HG03378 (cell line): Measurements from ENCODE around the gene BCL2L15.
"Not testable (repeated sequence)": the region's sequence is repeated elsewhere in the genome, so short reads cannot be mapped to it uniquely, and the experiment has no call there.

Experiments used
- ATAC-seq: cut with Tn5 transposase; IDR thresholded peaks from one replicate; pipeline ENCODE4 v1.9.1; 2021; ENCODE audit warnings: mild to moderate bottlenecking, moderate library complexity; ENCODE audit not compliant: unreplicated experiment

Gene BCL2L15

DNA sequence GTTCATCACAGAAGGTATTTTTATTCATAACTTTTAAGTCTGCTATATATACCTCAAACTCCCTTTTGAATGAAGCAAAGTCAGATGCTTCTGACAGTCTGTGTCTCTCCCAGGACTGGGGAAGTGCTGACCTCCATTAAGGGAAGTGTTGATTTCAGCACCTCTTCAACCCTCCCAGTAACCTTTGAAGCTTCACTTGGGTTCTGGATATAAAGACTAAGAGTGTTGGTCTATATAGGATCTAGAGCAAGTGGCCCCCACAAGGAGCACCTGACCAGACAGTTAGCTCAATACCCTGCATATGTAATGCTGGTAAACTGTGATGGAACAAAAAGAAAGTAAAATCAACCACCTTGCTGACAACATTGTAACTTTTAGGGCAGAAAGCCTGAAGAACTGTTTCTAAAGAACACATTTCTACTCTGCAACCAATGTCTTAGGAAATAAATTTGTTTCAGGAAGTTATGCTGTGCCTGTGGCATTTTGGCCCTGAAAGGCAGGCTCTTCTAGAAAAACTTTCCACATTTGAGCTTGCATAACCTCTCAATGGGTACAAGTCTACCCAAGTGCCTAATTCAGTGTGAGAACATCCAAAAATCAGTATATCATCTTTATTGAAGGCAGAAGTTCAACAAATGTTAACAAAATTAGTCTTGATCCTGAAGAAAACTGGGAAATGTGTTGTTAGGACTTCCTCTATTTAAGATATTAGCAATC is 15.0 kb downstream of the BCL2L15 start:
- ATAC-seq, result no peak

DNA sequence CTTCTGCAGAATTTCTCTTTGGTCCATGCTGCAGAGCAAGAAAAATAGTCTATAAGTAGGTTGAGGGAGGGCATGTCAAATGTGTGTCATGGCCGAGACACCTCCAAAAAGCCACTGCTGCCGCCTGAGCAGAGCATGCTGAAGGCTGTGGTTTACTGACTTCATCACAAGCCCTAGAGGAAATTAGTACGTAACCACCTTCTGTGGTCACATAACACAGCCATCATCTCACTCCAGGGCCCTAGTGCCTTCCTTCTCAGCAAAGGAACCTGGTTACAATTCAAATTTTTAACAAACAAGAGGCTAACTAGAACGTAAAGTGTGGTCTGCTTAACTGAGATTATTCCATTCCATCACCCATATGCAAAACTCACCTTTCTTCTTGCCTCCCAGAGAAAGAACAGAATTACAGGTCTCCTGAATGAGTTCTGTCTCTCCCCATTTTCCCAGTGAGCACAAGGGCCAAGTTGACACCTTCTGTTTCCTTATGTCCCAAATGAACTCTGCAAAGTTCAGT is 15.7 kb downstream of the BCL2L15 start, which contains the start of gene PTPN22:
Gene PTPN22, minus strand, starts transcription at position 116 of the 517 bp plus-strand sequence.
- peak; percentile 88 for ATAC-seq

DNA sequence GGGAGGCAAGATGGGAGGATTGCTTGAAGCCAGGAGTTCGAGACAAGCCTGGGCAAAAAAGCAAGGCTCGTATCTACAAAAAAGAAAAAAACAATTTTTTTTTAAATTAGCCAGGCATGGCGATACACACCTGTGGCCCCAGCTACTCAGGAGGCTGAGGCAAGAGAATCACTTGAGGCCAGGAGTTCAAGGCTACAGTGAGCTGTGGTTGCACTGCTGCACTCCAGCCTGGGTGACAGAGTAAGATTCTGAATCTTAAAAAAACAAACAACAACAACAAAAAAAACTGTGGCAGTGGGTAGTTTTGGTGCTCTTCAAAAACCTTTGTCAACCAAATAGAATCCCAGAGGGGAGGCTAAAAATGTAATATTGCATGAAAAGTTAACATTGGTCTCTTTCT is 16.6 kb downstream of the BCL2L15 start:
- no peak for ATAC-seq

DNA sequence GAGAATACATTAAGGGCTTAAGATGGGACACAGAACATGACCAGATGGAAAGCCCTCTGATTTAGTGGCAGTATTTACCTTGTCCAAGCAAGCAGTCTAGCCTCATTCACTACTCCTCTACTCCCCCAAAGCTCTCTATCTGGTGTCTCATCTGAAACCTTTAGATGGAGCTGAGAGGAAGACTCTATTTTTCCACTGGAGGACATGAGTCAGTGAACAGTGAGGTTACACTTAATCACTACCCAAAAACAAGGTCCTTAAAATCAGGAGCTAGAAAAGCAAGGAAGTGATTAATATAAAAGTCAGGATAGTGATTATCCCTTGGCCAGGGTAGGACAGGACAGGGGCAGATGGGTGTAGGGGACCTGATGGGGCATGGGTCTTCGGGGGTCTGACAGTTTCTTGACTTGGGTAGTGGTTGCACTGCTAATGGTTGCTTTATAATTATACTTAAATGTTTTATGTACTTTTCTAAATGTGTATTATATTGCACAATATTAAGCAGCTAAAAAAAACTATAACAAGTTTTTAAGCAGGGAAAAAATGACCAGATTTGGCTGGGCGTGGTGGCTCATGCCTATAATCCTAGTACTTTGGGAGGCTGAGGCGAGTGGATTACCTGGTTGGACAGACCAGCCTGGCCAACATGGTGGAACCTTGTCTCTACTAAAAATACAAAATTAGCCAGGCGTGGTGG is 18.8 kb downstream of the BCL2L15 start:
- no peak for ATAC-seq

DNA sequence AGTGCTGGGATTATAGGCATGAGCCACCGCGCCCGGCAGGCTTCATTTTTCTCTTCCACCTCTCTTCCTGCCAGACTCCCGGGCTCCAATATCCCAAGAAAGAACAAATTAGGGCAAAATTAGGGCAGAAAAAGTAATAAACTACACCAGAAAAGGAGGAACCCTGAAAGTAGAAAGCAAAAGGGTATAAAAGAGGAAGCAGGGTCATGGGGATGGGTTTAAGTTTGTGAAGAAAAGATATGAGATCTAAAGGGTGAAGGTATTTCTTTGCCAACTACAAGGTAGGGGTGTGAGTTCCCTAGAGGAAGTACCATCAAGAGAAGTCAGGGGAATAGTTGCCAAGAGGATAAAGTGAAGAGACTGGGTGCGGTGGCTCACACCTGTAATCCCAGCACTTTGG is 25.7 kb downstream of the BCL2L15 start:
- ATAC-seq, result no peak

DNA sequence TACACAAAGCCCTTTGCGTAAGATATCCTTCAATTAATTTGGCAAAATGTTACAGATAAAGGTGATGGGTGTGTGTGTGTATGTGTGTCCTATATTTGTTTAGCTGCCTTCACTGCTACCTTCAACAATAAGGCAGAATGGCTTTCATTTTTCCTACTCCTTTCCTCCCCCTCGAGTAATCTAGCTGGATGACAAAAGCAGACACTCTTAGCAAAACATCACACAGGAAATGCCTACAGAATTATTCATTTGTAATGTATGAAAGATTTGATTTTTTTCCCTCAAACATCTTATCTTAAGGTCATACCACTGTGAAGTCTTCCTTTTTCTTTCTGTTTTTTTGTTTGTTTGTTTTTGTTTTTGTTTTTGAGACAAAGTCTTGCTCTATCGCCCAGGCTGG is 26.5 kb downstream of the BCL2L15 start:
- no peak for ATAC-seq

DNA sequence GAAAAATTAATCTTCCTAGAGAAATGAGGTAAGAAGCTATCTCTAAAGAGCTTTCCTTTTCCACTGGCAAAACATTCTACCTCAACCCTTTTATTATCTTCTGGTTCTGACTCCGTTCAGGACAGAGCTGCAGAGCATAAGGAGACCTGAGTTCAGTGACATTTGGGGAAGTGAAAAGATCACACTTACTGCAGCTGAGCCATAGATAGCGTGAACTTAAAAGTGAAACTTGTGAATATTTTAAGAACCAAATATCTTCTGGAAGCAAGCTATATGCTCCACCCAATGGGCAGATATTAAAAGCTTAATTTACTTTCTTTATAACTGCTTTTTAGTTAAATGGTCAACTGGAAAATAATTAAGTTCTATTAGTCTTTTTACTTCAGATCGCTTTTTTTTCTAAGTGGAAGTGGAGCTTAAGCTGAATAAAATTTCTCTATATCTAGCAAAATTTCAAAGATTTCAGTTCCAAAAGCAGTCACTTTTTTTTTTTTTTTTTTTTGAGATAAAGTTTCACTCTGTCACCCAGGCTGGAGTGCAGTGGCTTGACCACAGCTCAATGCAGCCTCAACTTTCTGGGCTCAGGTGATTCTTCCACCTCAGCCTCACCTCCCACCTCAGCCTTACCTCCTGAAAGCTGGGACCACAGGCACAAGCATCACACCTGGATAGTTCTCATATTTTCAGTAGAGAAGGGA is 27.8 kb downstream of the BCL2L15 start:
- ATAC-seq, result peak; percentile 91

DNA sequence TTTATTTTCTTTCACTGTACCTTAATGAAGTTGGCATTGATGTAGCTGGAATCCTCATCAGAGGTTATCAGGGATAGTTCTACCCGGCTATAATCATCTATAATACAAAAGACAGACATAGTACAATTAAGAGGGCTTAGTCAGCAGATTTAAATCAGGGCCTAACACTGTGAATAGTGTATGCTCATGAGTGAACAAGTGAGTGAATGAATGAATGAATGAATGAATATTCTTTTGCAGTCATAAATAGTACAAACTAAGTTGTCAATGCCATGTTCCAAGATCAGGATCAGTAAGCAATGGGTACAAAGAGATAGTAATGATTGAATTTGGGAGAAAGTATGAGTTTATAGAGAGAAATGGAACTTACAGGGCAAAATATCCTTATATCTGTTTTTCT is 28.4 kb downstream of the BCL2L15 start:
- no peak for ATAC-seq

DNA sequence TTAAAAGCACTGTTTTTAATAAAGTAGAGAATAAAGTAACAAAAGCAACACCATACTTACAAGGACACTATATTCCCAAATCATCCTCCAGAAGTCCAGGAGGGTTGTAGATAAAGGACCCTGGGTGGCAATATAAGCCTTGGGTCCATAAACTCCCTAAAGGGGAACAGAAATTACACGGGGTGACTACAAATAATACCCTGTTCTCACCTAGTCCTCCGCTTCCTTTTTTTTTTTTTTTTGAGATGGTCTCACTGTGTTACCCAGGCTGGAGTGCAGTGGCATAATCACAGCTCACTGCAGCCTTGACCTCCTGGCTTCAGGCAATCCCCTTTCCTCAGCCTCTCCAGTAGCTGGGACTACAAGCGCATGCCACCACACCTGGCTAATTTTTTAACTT is 29.0 kb downstream of the BCL2L15 start:
- ATAC-seq, result no peak

DNA sequence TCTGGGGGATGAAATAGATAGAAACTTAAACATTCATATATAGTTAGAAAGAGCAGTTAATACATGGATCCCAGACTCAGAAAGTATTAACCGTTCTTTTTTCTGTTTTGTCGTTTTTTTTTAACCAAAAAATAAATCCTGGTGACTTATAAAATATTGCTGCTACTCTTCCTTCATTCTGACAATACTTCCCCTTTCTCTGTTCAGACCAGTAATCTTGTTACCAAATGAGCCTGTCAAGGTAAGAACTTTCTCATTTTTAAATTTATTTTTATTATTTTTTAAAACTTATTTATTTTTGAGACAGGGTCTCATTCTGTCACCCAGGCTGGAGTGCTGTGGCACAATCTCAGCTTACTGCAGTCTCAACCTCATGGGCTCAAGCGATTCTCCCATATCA is 29.6 kb downstream of the BCL2L15 start:
- ATAC-seq, result no peak

DNA sequence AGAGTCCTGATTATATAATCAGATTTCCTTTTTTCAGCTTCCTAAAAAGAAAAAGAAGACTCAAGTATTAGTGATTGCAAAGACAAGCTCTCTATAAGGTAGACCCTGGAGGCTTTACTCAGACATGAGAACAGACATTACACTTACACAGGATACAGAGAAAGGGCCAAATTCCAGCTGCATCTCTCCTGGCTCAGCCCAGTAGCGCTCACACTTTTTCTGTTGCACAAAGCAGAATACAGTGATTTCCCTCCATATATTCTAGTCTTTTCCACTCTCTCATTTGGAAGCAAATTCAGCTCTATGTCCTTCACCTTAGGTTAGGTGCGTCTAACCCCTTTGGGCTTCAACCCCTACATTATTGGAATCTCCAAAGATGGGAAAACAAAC is 31.0 kb downstream of the BCL2L15 start:
- ATAC-seq, result no peak

DNA sequence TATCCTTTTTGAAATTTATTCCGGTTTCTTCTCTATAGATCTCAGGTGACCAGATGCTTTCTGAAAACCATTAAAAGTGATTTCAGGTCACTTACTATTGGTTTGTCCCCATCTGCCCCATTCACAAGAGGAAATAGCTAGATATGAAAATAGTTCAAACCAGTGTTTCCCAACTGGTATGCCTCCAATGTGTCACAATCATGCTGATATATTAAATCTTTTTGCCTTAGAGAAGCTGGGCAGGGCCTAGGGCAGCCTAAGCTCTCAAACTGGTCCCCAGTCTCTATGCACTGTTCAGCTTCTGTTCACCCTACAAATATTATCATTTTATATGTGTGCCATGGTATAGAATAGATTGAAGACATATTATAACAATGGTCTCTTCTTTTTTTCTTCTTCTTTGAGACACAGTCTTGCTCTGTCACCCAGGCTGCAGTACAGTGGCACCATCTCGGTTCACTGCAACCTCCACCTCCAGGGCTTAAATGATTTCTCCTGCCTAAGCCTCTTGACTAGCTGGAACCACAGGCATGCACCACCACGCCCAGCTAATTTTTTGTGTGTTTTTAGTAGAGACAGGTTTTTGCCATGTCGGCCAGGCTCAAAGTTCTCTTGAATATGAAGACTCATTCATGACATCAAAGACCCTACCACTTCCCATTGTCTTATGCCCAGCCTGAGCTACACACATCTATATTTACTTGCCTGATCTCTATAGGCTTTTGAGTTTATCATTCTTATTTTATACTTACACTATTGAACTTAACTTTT is 31.6 kb downstream of the BCL2L15 start:
- ATAC-seq, result no peak

DNA sequence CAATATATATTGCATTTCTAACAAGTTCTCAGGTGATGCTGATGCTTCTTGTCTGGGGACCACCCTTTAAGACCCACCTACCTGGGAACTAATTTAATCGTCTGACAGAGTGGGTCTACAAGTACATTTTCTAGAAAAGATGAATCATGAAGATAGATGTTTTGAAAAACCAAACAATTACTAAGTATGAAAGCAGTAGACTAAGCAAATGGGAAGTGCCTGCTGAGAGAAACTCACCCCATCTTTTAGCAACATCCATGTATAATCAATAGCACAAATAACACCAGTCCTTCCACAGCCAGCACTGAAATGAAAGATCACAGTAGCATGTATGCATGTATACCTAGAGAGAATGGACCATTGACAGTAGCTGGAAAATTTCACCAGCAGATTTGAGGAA is 33.1 kb downstream of the BCL2L15 start:
- no peak for ATAC-seq

DNA sequence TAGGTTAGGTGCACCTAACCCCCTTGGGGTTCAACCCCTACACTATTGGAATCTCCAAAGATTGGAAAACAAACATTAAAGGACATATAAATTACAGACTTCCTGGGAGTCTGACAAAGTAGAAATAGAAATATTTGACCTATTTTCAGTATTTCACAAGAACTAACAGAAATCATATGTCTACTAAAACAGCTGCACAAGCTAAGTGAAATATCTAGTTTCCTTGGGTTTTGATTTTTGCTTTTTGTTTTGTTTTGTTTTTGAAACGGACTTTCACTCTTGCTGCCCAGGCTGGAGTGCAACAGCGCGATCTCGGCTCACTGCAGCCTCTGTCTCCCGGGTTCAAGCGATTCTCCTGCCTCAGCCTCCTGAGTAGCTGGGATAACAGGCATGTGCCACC is 34.7 kb downstream of the BCL2L15 start:
- not testable (repeated sequence) for ATAC-seq

DNA sequence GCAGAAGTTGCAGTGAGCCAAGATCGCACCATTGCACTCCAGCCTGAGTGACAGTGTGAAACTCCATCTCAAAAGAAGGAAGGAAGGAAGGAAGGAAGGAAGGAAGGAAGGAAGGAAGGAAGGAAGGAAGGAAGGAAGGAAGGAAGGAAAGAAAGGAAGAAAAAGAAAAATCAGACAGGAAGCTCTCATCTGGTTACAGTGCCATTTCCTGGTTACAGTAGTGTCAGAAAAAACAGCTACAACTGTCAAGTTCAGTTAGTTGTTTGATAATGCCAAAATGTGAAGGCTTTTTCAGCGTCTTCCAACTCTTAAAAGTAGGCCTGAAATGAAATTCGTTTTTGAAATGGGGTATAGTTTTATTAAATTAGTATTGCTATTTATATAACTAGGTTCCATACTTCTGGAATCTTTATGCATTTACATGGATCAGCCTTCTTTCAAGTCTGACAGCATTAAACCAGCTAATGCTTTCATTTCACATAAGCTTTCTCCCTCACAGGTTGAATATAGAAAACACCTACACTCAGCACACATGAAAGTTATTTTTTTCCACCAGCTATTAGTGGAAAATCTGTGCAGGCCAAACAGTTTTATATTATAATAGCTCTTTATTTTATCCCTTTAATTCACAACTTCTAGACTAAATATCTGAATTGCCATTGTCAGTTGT is 37.1 kb downstream of the BCL2L15 start:
- ATAC-seq, result no peak

DNA sequence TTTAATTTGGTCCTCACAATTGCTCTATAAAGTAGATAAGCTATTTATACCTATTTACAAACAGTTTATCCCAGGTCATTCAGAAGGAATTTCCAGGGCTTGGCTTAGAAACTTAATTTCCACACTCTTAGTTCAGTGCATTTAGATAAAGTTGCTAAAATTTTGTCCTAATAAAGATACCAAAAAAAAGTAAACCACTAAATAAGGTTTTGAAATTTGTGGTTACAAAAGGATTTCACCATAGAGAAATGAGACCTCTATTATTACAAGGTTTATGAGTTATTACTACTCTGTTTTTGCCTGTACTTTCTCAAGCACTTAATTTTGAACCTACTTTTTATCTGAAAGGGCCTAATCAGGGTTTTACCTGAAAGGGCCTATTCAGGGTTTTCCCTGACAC is 38.3 kb downstream of the BCL2L15 start:
- ATAC-seq, result no peak

DNA sequence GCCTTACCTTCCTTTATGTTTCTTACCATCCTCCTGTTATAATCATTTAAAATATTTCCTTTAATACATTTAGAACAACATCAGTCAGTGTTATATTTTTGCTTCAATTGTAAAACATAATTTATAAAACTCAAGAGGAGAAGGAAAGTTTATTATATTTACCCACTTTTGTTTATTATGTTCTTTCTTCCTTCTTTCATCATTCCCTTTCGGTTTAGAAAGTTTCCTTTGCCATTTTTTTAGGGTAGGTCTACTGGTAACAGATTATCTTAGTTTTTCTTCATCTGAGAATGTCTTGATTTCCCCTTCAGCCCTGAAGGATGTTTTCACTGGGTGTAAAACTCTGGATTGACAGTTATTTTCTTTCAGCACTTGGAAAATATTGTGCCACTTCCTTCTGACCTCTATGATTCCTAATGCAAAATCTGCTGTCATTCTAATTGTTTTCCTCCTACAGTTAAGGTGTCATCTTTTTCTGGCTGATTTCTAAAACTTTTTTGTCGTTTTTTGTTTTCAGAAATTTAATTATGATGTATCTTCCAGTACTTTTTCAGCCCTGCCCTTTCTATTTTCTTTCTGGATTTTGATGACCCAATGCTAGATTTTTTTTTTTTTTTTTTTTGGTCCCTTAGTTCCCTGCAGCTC is 40.9 kb downstream of the BCL2L15 start:
- no peak for ATAC-seq

DNA sequence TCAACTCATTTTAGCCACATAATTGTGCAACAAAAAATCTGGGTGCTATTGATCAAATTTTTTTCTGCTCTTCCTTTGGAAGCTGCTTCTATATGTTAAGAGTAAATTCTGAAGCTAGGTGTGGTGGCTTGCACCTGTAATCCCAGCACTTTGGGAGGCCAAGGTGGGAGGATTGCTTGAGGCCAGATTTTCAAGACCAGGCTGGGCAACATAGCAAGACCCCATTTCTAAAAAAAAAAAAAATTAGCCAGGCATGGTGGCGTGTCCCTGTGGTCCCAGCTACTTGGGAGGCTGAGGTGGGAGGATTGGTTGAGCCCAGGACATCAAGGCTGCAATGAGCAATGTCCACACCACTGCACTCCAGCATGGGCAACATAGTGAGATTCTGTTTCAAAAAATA is 50.8 kb downstream of the BCL2L15 start:
- ATAC-seq, result no peak

DNA sequence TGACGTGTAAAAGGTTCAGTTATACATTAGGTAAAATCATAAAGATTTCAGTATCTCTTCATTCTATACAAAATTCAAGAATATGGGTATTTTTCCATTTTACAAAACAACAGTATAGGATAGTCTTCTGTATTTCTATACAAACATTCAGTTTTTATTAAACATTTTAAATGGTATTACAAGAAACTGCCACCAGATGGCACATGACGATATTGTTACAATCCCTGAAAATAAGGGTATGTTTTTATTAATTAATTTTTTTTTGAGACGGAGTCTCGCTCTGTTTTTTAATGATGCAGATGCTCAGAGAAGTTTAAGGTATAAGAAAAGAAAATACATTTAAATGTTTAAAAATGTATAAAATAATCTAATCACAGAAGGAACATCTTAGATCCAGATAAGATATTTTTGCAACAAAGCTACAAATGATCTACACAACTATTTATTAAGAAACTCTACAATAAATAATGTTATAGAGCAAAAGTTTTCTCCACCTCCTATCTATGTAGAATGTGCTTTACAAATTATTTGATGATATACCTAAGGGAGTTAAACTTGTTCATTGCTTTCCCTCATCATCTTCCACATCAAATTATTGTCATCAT is 51.6 kb downstream of the BCL2L15 start:
- ATAC-seq, result no peak

DNA sequence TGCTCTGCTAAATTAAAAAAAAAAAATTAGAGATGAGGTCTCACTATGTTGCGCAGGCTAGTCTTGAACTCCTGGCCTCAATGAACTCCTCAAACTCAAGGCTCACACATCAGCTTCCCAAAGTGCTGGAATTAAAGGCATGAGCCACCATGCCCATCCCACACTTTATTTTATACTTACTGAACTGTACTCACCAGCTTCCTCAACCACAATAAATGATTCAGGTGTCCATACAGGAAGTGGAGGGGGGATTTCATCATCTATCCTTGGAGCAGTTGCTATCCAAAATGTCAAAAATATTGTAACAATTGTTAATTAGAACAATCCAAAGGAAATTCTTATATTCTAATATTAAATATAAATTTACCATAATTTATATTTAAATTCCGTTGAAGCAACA is 52.7 kb downstream of the BCL2L15 start:
- no peak for ATAC-seq
